ENCODE measurements around the gene SDHA. TPM values are rescaled to one million over a fixed set of nuclear protein-coding genes. Genes with fewer than 3 reads are reported as not detected.
"Not testable (repeated sequence)": the region's sequence is repeated elsewhere in the genome, so short reads cannot be mapped to it uniquely, and the experiment has no call there.

SDHA gene
- total RNA-seq, 1 donor from 2014 or later = 86.3 TPM

- Mint-ChIP-seq H3K9me3 (no peaks in the 10 kb centered on the region), H3K4me1 (no peaks in the 10 kb centered on the region), H3K27me3 (ENCODE audit: low read depth) (no peaks in the 10 kb centered on the region), H3K4me3 (no peak overlapping the region), H3K36me3 (peaks cover 49% of the 10 kb centered on the region), H3K27ac (no peak overlapping the region)
- no peak for TF ChIP-seq CTCF (IDR thresholded peaks at IDR 0.05; ENCODE audit: unreplicated experiment)
- no peak for DNase-seq (ENCODE audit: low spot score in 2 of 2, unreplicated experiment in 2 of 2)
Measured at GRCh38 chr5:228886-229285, 10.8 kb downstream of the SDHA start.

GRCh38 chr5:230711-231110, 12.6 kb downstream of the SDHA start:
- Mint-ChIP-seq H3K4me1 (no peaks in the 10 kb centered on the region), H3K9me3 (no peaks in the 10 kb centered on the region), H3K27ac (no peak overlapping the region), H3K4me3 (no peak overlapping the region), H3K36me3 (peaks cover 50% of the 10 kb centered on the region), H3K27me3 (ENCODE audit: low read depth) (no peaks in the 10 kb centered on the region)
- no peak for DNase-seq (ENCODE audit: low spot score in 2 of 2, unreplicated experiment in 2 of 2)
- TF ChIP-seq CTCF (IDR thresholded peaks at IDR 0.05; ENCODE audit: unreplicated experiment) = no peak

- Mint-ChIP-seq H3K27ac (no peak overlapping the region), H3K27me3 (ENCODE audit: low read depth) (no peaks in the 10 kb centered on the region), H3K9me3 (no peaks in the 10 kb centered on the region), H3K36me3 (peaks cover 51% of the 10 kb centered on the region), H3K4me1 (no peaks in the 10 kb centered on the region), H3K4me3 (no peak overlapping the region)
- TF ChIP-seq CTCF (IDR thresholded peaks at IDR 0.05; ENCODE audit: unreplicated experiment) = no peak
- DNase-seq (ENCODE audit: low spot score in 2 of 2, unreplicated experiment in 2 of 2) = no peak
Measured at GRCh38 chr5:231661-232060, 13.5 kb downstream of the SDHA start.

GRCh38 chr5:233426-233825, 15.3 kb downstream of the SDHA start:
- not testable (repeated sequence) for H3K9me3 Mint-ChIP-seq; H3K4me1 Mint-ChIP-seq; H3K4me3 Mint-ChIP-seq; H3K27ac Mint-ChIP-seq; DNase-seq (ENCODE audit: low spot score in 2 of 2, unreplicated experiment in 2 of 2); H3K27me3 Mint-ChIP-seq (ENCODE audit: low read depth)
- peaks cover 48% of the 10 kb centered on the region for H3K36me3 Mint-ChIP-seq

GRCh38 chr5:234450-234849, 16.3 kb downstream of the SDHA start:
- Mint-ChIP-seq H3K27me3 (ENCODE audit: low read depth) (no peaks in the 10 kb centered on the region), H3K27ac (no peak overlapping the region), H3K4me1 (no peaks in the 10 kb centered on the region), H3K9me3 (no peaks in the 10 kb centered on the region), H3K36me3 (peaks cover 38% of the 10 kb centered on the region), H3K4me3 (no peak overlapping the region)
- no peak for DNase-seq (ENCODE audit: low spot score in 2 of 2, unreplicated experiment in 2 of 2)
- no peak for TF ChIP-seq CTCF (IDR thresholded peaks at IDR 0.05; ENCODE audit: unreplicated experiment)

- H3K9me3 Mint-ChIP-seq; H3K27ac Mint-ChIP-seq; H3K4me3 Mint-ChIP-seq; H3K27me3 Mint-ChIP-seq (ENCODE audit: low read depth); DNase-seq (ENCODE audit: low spot score in 2 of 2, unreplicated experiment in 2 of 2); H3K4me1 Mint-ChIP-seq: not testable (repeated sequence)
- peaks cover 44% of the 10 kb centered on the region for H3K36me3 Mint-ChIP-seq
Measured at GRCh38 chr5:235527-235926, 17.4 kb downstream of the SDHA start.

- H3K9me3 Mint-ChIP-seq = peaks cover 18% of the 10 kb centered on the region
- peaks cover 56% of the 10 kb centered on the region for H3K36me3 Mint-ChIP-seq
- DNase-seq (ENCODE audit: low spot score in 2 of 2, unreplicated experiment in 2 of 2); H3K4me1 Mint-ChIP-seq; H3K27ac Mint-ChIP-seq; H3K27me3 Mint-ChIP-seq (ENCODE audit: low read depth); H3K4me3 Mint-ChIP-seq: not testable (repeated sequence)
Measured at GRCh38 chr5:237931-238330, 19.8 kb downstream of the SDHA start.

GRCh38 chr5:240550-240949, 22.4 kb downstream of the SDHA start:
- Mint-ChIP-seq H3K36me3 (peaks cover 57% of the 10 kb centered on the region), H3K9me3 (peaks cover 18% of the 10 kb centered on the region)
- H3K27me3 Mint-ChIP-seq (ENCODE audit: low read depth); H3K4me3 Mint-ChIP-seq; H3K4me1 Mint-ChIP-seq; DNase-seq (ENCODE audit: low spot score in 2 of 2, unreplicated experiment in 2 of 2); H3K27ac Mint-ChIP-seq: not testable (repeated sequence)

- H3K4me1 Mint-ChIP-seq; H3K27me3 Mint-ChIP-seq (ENCODE audit: low read depth); DNase-seq (ENCODE audit: low spot score in 2 of 2, unreplicated experiment in 2 of 2); H3K27ac Mint-ChIP-seq; H3K4me3 Mint-ChIP-seq: not testable (repeated sequence)
- Mint-ChIP-seq H3K36me3 (peaks cover 59% of the 10 kb centered on the region), H3K9me3 (peaks cover 18% of the 10 kb centered on the region)
Measured at GRCh38 chr5:241045-241669, 23.0 kb downstream of the SDHA start.

GRCh38 chr5:243683-244367, 25.7 kb downstream of the SDHA start:
- not testable (repeated sequence) for DNase-seq (ENCODE audit: low spot score in 2 of 2, unreplicated experiment in 2 of 2)

More at GRCh38 chr5:243683-244367, 25.7 kb downstream of the SDHA start:
- not testable (repeated sequence) for H3K4me3 Mint-ChIP-seq; H3K27me3 Mint-ChIP-seq (ENCODE audit: low read depth); H3K27ac Mint-ChIP-seq; H3K4me1 Mint-ChIP-seq
- Mint-ChIP-seq H3K36me3 (peaks cover 79% of the 10 kb centered on the region), H3K9me3 (peaks cover 35% of the 10 kb centered on the region)

Data from mesothelial cell of epicardium (in vitro differentiated cells).